Measurements from ENCODE around the gene PGK1. TPM values are rescaled to one million over a fixed set of nuclear protein-coding genes. Genes with fewer than 3 reads are reported as not detected.
"Not testable (repeated sequence)": the region's sequence is repeated elsewhere in the genome, so short reads cannot be mapped to it uniquely, and the experiment has no call there.

PGK1 gene
- total RNA-seq, 1 experiment from 2014 or later: 391 TPM

DNA sequence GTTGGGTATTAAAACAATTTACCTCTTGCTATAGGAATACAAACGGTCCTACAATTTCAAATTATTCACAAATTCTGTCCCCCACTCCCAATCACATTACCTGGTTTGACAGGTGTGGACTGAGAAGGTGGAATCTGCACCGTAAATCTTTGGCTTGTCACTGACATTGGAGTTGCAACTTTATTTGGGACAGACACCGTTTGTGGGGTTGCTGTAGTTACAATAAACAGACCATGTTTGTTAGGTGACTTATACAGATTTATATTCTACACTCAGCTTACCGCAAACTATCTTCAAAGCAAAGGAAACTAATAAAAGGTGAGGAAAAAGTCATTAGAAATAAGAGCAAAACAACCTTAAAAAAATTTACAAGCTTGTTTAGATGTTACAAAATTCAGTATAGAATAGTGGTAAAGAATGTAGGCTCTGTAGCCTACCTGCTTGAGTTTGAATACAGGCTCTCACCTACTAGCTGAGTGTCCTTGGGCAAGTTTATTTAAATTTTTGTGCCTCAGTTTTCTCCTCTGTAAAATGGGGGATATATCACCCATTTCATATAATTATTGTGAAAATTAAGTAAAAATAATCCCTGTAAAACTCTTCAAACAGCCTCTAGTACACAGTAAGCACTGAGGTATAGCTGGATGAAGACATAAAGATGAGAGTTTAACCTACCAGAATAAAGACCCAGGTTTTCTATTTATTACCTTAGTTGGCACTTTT is 29.4 kb downstream of the PGK1 start:
- Histone ChIP-seq H3K4me1 (no peaks in the 10 kb centered on the region), H3K4me3 (ENCODE audit: low read depth, low read length) (no peak overlapping the region), H3K27me3 (replicated peaks; ENCODE audit: control insufficient read depth, insufficient read depth, low read length) (no peaks in the 10 kb centered on the region), H3K9me3 (no peaks in the 10 kb centered on the region), H3K36me3 (ENCODE audit: control insufficient read depth, insufficient read depth, low read length) (no peaks in the 10 kb centered on the region)
- no peaks in the 10 kb centered on the region for H3K27me3 Mint-ChIP-seq (ENCODE audit: insufficient read depth, unreplicated experiment)
- H3K9me3 Mint-ChIP-seq (ENCODE audit: unreplicated experiment): no peaks in the 10 kb centered on the region
- no peak overlapping the region for H3K27ac Mint-ChIP-seq (ENCODE audit: unreplicated experiment)
- intact Hi-C loops (cut with micrococcal nuclease; ENCODE audit: unreplicated experiment): no loop called here
- ChIA-PET CTCF (no interaction called here), POLR2A (no interaction called here)
- no peak for DNase-seq
- peaks cover 34% of the 10 kb centered on the region for H3K36me3 Mint-ChIP-seq (ENCODE audit: insufficient read depth, unreplicated experiment)
- no peaks in the 10 kb centered on the region for H3K4me1 Mint-ChIP-seq (ENCODE audit: low read depth, unreplicated experiment)
- no peak overlapping the region for H3K4me3 Mint-ChIP-seq (ENCODE audit: unreplicated experiment)
- TF ChIP-seq, protein P1, sequence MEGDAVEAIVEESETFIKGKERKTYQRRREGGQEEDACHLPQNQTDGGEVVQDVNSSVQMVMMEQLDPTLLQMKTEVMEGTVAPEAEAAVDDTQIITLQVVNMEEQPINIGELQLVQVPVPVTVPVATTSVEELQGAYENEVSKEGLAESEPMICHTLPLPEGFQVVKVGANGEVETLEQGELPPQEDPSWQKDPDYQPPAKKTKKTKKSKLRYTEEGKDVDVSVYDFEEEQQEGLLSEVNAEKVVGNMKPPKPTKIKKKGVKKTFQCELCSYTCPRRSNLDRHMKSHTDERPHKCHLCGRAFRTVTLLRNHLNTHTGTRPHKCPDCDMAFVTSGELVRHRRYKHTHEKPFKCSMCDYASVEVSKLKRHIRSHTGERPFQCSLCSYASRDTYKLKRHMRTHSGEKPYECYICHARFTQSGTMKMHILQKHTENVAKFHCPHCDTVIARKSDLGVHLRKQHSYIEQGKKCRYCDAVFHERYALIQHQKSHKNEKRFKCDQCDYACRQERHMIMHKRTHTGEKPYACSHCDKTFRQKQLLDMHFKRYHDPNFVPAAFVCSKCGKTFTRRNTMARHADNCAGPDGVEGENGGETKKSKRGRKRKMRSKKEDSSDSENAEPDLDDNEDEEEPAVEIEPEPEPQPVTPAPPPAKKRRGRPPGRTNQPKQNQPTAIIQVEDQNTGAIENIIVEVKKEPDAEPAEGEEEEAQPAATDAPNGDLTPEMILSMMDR (IDR thresholded peaks at IDR 0.05; ENCODE audit: insufficient read depth in 1 of 2, low read depth in 1 of 2, low read length in 1 of 2, severe bottlenecking in 1 of 2, unreplicated experiment in 1 of 2): no peak
- BruUV-seq (replicated peaks): no TSS peak

DNA sequence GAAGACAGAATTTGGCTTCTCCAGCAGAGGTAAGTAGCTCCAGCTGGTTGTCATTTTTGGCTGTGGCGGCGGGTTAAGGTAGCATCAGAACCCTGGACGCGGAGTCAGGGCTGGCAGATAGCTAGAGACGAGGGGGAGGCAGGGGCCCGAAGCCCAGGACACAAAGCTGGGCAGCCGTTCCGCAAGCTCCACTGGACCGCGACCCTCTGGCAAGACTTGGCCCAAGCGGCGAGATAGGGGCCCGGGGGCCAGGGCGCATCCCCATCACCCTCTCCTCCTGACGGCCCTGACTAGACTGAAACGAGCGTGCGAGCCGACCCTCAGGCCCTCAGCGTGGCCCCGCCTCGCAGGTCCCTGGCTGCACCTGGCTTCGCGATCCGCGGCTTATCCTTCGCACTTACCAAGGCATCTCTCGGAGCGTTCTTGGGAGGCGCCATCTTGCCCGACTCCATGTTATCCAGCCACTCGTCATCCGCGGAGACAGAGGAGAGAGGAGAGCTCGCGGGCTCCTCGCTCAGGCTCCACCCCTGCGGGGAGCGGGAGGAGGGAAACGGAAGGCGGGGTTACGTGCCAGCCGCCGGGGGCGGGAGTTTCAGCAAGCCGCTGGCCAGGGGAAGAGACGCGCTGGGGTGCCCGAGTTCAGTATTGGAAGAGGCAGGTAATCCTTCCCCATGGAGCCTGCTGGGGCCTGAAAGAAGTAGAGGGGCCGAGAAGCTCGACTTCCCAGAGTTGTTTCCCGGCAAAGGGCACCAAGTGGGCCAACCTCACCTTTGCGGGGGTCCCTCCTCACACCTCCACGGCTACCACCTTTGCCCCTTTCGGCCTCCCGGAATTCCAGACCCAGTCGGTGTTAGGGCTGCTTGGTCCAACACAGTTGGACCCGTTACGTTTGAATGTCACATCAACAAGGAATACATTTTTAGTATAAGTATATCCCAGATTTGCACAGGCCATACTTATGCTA is 35.4 kb downstream of the PGK1 start, which contains the start of gene TAF9B:
TSS of gene TAF9B (minus strand) at position 491 of the 964 bp plus-strand sequence. CDS start at position 452, 39 bp downstream.
- no peaks in the 10 kb centered on the region for H3K9me3 ChIP-seq
- Mint-ChIP-seq H3K36me3 (ENCODE audit: insufficient read depth, unreplicated experiment) (peaks cover 8% of the 10 kb centered on the region), H3K9me3 (ENCODE audit: unreplicated experiment) (no peaks in the 10 kb centered on the region), H3K4me3 (ENCODE audit: unreplicated experiment) (peak within 1 kb of the TSS; percentile 84), H3K27ac (ENCODE audit: unreplicated experiment) (peak within 1 kb of the TSS; percentile 83), H3K27me3 (ENCODE audit: insufficient read depth, unreplicated experiment) (no peaks in the 10 kb centered on the region), H3K4me1 (ENCODE audit: low read depth, unreplicated experiment) (no peaks in the 10 kb centered on the region)
- H3K36me3 ChIP-seq (ENCODE audit: control insufficient read depth, insufficient read depth, low read length): no peaks in the 10 kb centered on the region
- POLR2A ChIA-PET: no interaction called here
- TSS peak; percentile 31 for BruUV-seq (replicated peaks)
- CTCF ChIA-PET: no interaction called here
- H3K4me3 ChIP-seq (ENCODE audit: low read depth, low read length): peak within 1 kb of the TSS; percentile 85
- no peaks in the 10 kb centered on the region for H3K27me3 ChIP-seq (replicated peaks; ENCODE audit: control insufficient read depth, insufficient read depth, low read length)
- intact Hi-C loops (cut with micrococcal nuclease; ENCODE audit: unreplicated experiment): no loop called here
- no peaks in the 10 kb centered on the region for H3K4me1 ChIP-seq
- TF ChIP-seq, protein P1 (IDR thresholded peaks at IDR 0.05; ENCODE audit: insufficient read depth in 1 of 2, low read depth in 1 of 2, low read length in 1 of 2, severe bottlenecking in 1 of 2, unreplicated experiment in 1 of 2): no peak
- peak; percentile 86 for DNase-seq

DNA sequence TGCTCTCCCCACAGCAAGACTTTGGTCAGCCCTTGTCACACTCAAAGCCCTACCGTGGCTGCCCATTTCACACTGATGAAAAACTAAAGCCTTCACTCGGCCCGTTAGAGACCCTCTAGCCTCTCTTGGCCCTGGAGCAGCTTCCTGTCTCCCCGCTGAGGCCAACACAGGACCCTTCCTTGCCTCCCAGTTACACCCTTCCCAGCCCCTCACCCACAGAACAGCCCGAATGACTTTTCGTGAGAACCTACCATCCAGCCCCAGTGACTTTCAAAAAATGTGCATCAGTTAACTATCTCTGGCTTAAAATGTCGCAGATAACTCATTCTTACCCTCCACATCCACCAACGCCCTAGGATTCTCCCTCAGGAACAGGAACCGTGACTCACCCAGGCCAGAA is 36.2 kb downstream of the PGK1 start:
- H3K27me3 Mint-ChIP-seq (ENCODE audit: insufficient read depth, unreplicated experiment): no peaks in the 10 kb centered on the region
- BruUV-seq (replicated peaks): no TSS peak
- H3K36me3 Mint-ChIP-seq (ENCODE audit: insufficient read depth, unreplicated experiment): peaks cover 6% of the 10 kb centered on the region
- CTCF ChIA-PET: no interaction called here
- TF ChIP-seq, protein P1 (IDR thresholded peaks at IDR 0.05; ENCODE audit: insufficient read depth in 1 of 2, low read depth in 1 of 2, low read length in 1 of 2, severe bottlenecking in 1 of 2, unreplicated experiment in 1 of 2): no peak
- Histone ChIP-seq H3K9me3 (no peaks in the 10 kb centered on the region), H3K4me1 (no peaks in the 10 kb centered on the region), H3K27me3 (replicated peaks; ENCODE audit: control insufficient read depth, insufficient read depth, low read length) (no peaks in the 10 kb centered on the region), H3K4me3 (ENCODE audit: low read depth, low read length) (peak overlapping the region; percentile 85), H3K36me3 (ENCODE audit: control insufficient read depth, insufficient read depth, low read length) (no peaks in the 10 kb centered on the region)
- H3K9me3 Mint-ChIP-seq (ENCODE audit: unreplicated experiment): no peaks in the 10 kb centered on the region
- H3K4me3 Mint-ChIP-seq (ENCODE audit: unreplicated experiment): peak overlapping the region; percentile 84
- POLR2A ChIA-PET: no interaction called here
- DNase-seq: no peak
- H3K27ac Mint-ChIP-seq (ENCODE audit: unreplicated experiment): peak overlapping the region; percentile 83
- no peaks in the 10 kb centered on the region for H3K4me1 Mint-ChIP-seq (ENCODE audit: low read depth, unreplicated experiment)
- intact Hi-C loops (cut with micrococcal nuclease; ENCODE audit: unreplicated experiment): no loop called here

DNA sequence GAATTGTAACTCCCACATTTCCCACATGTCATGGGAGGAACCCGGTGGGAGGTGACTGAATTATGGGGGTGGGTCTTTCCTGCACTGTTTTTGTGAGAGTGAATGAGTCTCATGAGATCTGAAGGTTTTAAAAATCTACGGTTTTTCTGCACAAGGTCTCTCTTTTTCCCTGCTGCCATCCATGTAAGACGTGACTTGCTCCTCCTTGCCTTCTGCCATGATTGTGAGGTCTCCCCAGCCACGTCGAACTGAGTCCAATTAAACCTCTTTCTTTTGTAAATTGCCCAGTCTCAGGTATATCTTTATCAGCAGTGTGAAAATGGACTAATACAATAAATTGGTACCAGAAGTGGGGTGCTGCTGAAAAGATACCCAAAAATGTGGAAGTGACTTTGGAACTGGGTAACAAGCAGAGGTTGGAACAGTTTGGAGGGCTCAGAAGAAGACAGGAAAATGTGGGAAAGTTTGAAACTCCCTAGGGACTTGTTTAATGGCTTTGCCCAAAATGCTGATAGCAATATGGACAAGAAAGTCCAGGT is 43.0 kb downstream of the PGK1 start:
- CTCF ChIA-PET; POLR2A ChIA-PET; H3K27ac Mint-ChIP-seq (ENCODE audit: unreplicated experiment); H3K36me3 ChIP-seq (ENCODE audit: control insufficient read depth, insufficient read depth, low read length); H3K4me3 Mint-ChIP-seq (ENCODE audit: unreplicated experiment); H3K4me1 Mint-ChIP-seq (ENCODE audit: low read depth, unreplicated experiment); H3K9me3 ChIP-seq; H3K4me1 ChIP-seq; DNase-seq; H3K27me3 Mint-ChIP-seq (ENCODE audit: insufficient read depth, unreplicated experiment); H3K27me3 ChIP-seq (replicated peaks; ENCODE audit: control insufficient read depth, insufficient read depth, low read length); BruUV-seq (replicated peaks); intact Hi-C loops (cut with micrococcal nuclease; ENCODE audit: unreplicated experiment); H3K36me3 Mint-ChIP-seq (ENCODE audit: insufficient read depth, unreplicated experiment); H3K4me3 ChIP-seq (ENCODE audit: low read depth, low read length): not testable (repeated sequence)
- H3K9me3 Mint-ChIP-seq (ENCODE audit: unreplicated experiment): peaks cover 12% of the 10 kb centered on the region
